Measurements from ENCODE around the gene MAP3K9.

Gene MAP3K9

DNA sequence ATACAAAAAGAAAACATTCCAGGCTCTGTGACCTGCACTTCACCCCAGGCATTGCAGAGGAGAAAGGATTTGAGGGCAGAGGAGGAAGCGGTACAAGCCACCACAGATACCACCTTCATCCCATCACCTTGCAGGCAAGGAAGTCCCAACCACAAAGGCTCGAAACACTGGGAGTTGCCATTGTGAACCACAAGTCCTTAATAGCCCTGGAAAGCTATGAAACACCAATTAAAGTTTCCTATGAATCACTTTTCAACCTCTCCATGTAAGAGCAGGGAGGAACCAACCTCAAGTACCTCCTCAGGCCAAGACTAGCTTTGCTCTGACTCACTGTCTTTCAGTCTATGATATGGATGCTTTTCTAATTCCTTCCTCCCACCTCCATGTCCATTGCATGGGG lies 27.0 kb downstream of the MAP3K9 start:
- no peak for DNase-seq

DNA sequence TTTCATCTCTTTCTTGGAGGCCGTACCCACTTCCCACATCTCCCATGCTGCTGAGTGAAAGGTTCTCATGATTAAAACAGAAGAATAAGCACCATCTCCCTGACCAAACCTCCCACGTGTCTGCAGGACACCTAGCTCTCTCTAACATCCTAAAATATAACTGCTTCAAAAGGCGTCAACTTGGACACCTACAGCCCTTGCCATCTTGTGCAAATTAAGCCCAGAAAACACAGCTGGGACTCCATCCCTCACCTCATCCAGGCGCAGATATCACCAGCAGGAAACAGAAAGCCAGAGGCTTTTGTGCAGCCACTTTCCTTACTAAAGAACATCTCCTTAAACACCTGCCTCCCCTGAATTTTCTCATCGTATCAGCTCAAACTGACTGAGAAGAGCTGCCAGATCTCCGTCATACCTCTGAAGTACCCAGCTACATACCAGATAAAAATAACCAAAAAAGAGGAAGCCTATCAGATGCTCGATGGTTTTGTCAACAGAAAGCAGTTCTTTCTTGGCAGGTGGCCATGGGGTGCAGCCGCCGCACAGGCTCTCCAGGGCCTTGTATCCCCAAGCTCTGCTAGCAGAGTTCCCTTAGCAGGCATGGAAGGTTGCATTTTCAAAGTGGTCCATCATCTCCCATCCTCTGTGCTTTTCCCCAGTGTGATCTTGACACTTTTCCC lies 28.8 kb downstream of the MAP3K9 start:
- DNase-seq: no peak

DNA sequence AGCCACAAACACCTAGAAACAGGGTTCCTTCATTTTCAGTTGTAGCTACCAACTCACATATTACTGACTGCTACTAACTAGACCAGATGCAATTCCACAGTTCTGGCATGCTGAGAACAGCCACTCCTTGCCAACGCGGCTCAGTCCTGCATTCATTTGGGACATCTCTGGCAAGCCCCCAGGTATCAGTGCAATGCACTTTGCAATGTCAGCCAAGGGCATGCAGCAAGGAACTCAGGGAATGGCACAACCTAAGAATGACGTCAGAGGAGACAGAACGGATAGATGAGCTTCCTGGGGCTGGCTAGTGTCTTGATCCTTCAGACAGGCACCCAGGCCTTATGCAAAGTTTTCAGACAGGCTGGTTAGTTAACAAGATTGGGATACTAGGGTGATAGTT lies 29.6 kb downstream of the MAP3K9 start:
- DNase-seq: no peak

DNA sequence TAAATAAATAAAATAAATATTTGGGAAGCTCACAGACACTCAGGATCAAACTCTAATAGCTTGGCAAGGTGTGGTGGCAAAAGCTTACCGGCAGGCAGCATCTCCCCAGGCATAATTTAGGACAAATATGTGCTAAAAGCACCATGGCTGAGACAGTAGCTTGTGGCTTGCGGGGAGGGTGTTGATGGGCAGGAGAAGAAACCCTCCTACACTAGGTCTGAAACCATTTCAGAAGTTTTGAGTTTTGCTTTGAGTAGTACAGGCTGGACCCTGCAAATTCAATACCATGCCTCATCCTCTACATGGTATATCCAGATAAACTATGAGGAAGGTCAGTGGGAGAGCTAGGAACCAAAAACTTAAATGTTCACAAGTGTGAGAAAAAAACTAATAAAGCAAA lies 33.1 kb downstream of the MAP3K9 start:
- no peak for DNase-seq

DNA sequence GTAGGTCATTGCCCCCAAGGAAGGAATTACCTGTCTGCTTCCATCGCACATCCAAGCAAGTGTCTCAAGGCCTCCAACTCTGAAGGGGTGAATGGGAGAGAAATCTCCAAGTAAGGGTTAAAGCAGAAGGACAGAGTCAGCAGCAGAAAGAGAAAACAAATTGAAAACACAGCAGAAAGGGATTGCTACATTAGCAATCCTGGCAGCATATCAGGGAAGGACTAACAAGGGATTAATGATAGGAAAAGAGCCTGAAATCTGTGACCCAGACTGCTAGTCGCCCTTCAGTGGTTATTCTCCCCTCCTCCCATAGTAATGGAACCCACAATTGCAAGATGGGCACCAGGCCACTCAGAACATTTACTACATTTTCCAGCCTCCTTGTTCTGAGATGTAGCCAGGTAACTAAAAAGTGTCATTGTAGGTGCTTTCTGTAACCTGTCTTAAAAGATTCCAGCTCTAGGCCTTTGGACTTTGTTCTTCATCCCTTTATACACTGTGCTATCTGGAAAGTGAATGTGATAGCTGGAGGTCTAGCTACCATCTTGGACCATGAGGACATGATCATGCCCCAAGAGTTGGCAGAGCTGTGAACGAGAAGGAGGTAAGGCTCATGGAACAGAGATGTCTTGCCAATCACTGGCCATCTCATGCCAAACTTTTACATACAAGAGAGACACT lies 36.0 kb downstream of the MAP3K9 start:
- DNase-seq: no peak

DNA sequence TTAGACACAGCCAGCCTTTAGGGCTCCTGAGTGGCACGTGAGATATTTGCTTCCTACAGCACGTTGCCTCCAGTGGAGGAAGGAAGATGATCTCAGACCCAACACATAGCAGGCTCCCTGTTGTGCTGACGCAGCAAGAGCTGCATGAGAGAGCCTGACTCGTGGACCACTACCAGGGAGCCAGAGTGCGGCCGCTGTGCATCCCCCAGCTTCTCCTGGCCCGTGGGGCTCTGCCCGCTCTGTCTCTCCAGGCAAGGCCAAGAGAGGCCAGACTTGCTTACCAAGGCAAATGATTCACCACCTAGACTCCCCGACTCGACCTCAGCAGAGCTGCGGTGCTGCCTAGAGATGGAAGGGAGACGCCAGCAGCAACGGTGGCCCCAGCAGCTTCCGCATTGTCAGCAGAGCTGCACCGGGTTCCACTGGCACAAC lies 37.5 kb downstream of the MAP3K9 start:
- no peak for DNase-seq

DNA sequence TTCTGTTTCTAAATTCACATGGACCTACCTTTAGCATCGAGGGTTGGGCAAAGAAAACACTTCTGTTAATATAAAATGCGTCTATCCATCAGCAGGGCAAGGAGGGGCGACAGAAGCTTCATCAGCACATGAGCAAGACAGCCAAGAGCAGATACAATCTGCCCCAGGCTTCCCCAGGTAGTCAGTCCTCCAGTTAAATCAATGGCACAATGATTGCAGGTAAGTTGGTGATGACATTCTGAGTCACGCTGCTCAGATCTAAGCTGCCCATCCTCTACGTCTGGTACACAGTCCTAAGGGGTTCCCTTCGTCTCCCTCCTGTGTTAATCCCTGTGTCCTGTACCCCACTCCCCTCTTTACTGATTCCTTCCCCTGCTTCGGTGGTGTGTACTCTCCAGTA lies 38.8 kb downstream of the MAP3K9 start:
- DNase-seq: no peak

DNA sequence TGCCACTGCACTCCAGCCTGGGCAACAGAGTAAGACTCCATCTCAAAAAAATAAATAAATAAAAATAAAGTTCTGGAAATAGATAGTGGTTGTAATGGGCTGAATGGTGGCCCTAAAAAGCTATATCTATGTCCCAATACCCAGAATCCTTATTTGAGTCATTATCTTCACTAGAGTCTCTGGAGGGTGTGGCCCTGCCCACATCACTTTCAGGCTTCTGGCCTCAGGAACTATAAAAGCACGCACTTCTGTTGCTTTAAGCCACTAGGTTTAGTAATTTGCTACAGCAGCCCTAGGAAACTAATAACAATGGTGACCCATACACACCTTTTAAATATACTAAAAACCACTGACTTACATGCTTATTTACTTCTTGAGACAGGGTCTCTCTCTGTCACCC lies 49.9 kb downstream of the MAP3K9 start:
- DNase-seq: no peak

DNA sequence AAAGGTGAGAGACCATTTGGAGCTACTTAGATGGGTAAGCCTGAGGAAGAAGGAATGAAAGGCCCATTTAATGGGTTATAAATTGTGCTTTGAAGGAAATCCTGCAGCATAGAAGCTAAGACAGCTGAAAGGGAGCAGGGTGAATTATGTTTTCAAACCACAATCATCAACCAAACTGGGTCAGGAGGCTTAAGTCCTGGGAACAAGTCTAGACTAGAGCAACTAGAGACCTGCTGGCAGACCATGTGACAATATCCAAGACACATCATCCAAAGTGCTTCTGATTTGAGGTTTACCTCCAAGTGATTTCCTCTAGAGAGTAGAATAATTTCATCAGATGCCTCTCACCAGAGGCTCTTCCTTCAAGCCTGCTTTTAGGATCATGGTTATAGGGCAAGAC lies 53.7 kb downstream of the MAP3K9 start:
- DNase-seq: no peak

DNA sequence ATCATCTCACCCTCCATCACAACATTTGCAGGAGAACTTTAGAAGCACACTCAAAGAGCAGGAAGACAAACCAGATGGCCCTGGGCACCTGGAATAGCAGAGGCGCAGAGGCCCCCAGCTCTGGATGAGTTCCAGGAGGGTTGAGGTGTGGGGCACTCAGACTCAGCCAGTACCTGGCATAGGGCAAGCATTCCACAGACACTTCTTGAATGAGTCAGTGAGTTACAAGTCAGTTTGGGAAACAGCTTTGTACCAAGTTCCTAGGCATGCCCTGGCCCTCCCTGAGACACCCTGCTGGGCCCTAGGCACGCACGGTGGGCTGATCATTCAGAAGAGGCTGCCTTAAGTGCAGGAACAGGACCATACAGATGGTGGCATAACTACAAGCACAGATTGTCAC lies 54.3 kb downstream of the MAP3K9 start:
- DNase-seq: no peak

DNA sequence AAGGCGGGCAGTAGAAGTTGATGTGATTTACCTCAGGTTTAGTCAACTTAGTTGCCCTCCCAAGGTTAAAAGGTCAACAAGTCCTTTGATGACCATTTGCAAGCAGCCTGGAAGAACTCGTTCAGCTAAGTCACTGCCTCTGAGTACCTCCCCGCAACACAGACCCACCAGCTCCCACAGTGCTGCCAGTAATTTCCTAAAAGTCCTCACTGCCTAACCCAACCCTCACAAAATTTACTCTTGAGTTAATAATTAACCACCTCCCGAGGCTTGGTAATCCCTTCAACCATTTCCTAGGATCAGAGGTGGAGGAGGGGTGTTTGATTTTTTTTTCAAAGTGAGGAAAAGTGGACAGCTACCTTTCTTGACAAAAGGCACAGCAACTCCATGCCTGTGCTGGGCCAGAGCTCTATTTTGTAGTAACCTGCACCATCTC lies 55.8 kb downstream of the MAP3K9 start:
- DNase-seq: no peak

DNA sequence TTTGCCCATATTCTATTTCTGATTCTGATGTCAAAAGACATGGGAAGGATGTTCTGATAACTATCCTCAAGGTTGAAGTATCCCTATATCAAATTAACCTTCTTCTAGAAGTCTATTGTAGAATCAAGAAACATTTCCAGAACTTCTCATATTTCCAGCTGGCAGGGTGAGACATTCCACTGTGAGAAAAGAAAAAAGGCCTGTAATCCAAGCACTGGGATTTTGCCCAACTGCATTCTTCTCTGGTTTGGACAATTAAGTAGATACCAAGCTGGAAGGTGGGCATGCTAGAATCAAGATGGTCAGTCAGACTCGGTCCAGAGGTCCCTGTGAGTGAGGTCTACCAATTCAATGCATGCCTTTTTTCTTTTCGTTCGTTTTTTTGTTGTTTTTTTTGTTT lies 60.9 kb downstream of the MAP3K9 start:
- no peak for DNase-seq

DNA sequence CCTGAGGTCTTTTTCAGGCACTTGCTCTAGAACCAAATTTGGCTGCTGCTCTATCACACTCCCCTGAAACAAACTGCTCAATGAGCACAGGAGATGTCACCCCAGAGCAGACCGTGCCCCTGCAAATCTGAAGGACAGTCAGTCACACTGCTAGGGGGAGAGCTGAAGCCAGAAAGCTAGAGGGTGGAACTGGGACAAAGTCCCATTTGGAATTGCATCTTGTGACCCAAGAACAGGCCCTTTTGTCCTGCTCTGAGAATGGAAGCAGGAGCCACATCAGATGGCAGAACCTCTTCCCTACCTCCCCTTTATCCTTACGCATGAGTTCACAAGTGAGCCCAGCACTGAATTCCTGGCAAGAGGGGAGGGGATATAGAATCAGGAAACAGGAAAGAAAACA lies 64.7 kb downstream of the MAP3K9 start:
- DNase-seq: no peak

DNA sequence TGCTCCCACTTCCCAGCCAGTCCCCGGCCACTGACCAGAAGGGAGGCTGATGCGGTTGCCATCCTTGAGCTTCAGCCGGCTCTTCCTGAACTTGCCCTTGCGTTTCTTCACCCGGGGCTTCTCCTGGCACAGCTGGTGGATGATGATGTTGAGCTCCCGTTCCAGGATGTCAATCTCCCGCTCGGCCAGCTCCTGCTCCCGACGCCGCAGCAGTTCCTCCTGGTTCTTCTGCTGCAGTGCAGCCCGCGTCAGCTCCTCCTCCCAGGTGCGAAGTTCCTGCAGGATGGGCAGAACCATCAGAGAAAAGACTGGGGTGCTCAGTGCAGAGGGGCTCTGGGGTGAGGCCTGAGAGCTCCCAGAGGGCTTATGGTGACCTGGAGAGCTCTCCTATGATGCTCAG lies 67.0 kb downstream of the MAP3K9 start:
- no peak for DNase-seq

DNA sequence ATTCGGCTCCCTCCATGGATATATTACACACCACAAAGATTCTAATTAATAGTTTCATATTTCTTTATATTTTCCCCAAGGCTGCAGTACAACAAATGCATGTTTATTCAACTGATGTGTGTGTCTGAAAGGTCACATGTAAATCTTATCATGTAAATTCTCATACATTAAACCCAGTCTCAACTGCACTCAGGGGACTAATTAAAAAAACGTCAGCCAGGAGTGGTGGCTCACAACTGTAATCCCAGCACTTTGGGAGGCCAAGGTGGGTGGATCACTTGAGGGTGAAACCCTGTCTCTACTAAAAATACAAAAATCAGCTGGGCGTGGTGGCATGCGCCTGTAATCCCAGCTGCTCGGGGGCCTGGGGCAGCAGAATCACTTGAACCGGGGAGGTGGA lies 67.8 kb downstream of the MAP3K9 start:
- no peak for DNase-seq

DNA sequence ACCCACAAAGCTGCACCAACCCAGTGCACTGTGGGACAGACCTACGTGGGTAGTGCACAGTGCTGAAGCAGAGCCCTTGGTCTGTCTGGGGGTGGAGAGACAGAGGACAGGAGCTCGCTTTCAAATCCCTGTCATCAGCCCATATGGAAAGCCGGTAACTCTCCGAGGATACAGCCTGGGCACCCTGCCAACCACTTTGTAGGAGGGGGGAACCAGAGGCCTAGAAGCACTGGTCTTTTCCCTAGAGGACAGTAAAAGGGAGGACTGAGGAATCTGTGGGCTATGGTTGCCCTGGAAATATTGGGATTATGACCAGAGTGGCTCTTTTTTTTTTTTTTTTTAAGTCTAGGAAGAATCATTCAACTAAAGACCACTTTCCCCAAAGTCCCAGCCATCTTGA lies 74.3 kb downstream of the MAP3K9 start:
- DNase-seq: no peak

DNA sequence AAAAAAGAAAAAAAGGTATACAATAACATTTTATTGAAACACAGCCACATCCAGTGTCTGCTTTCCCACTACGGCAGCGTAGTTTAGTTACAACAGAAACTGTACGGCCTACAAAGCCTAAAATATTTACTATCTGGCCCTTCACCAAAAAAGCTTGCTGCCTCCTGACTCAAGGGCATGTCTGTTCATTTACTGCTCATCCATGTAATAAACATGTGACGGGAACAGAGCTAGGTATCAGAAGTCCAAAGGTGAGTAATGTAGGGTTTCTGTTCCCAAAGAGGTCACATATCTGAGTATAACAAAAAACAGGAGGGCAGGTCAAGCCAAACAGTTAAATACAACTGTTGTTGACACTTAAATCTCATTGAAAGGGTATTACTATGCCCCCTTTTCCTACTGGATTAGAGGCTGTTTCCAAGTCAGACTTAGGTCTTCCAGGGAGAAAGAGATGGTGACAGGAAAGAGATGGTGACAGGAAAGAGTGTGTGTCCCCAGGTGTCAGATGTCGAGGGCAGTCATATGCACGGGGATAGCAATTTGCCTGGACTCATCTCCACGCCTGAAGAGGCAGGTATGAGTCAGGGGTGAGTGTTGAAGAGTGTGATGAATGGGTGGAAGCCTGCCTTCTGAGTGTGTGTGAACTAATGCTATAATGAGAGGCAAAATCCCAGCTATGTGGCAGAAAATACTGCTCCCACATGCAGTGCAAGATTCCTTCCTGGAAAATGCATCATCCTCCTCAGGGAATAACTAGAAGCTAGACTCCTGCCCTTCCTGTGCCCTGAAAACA lies 77.7 kb downstream of the MAP3K9 start:
- DNase-seq: no peak

DNA sequence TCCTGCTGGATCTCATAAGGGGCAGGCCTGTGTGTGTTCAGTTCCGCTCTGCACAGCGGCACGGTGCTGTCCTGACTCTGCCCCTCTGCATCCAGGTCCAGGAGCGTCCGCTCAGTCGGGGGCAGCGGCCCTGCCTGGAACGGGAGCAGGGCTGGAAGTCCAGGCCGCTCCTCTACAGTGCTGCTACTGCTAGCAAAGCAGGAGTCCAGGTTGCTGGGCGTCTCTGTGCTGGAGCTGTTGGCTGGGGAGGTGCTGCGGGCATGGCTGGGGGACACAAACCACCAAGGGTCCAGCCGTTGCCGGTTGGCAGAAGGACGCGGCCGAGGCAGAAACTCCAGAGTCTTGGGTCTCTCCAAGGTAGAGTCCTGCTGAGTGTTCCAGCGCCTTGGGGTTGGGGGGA lies 78.9 kb downstream of the MAP3K9 start:
- no peak for DNase-seq

DNA sequence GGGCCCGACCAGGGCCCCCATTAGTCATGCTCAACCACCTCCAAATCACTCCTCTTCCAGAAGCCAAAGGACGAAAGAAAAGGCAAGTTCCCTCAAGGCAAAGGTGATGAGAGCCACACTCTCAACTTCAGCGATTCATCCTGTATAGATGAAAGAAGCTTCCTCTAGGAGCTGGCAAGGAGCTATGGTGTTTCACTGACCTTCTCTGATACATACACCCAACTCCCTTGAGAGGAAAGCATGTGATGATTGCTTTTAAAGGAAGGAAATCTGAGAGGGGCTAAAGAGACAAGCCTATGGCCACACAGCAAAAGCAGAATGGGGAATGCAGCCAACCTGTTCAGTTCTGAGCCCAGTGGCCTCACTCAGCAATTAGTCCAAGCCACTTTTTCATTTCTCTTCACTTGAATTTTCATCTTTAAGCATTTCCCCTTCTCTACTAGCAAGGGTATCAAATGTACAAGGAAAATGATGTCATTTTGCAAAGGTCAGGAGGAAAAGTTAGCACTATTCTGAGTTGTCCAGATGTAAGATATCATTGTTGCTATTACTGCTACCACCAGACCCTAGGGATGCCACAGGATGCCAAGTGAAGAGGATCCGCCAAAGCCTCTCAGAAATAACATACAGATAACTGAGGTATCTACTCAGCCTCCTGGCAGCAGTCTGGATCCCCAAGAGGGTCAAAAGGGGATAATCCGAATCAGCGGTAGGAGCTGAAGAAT lies 82.5 kb downstream of the MAP3K9 start:
- no peak for DNase-seq

DNA sequence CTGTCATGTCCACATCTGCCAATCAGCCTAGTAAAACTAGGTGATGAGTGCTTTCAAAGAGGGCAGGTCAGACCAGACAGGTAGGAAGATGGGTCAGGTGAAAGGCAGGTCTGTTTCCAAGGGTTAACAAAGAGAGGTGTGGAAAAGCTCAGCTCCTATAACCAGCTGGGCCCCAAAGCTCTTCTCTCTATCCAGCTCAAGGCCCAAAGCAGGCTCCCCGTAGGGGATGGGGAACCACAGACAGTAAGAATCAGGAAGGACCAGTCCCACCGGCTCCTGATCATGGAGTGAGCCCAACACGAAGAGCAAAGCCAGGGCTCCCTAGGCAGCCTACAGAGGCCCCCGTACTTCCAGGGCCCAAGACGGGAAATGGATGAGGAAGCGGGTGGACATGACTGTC lies 84.4 kb downstream of the MAP3K9 start:
- DNase-seq: no peak

DNA sequence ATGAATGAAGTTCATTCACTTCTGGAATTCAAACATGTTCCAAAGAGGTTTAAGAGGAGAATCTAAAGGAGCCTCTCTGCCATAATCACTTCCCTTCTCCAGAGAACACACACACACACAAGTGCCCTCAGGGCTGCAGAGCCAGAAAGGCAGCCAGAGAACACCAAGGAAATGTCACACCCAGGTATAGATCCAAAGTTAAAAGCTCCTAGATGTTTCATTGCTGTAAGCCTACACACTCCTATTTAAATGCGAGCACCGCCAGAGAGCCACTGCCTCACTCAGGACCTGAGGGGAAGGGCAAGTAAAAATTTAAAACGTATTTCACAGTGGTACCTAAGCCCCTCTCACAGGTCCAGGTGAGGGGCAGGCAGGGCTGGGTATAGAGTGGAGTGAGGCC lies 85.2 kb downstream of the MAP3K9 start:
- no peak for DNase-seq

DNA sequence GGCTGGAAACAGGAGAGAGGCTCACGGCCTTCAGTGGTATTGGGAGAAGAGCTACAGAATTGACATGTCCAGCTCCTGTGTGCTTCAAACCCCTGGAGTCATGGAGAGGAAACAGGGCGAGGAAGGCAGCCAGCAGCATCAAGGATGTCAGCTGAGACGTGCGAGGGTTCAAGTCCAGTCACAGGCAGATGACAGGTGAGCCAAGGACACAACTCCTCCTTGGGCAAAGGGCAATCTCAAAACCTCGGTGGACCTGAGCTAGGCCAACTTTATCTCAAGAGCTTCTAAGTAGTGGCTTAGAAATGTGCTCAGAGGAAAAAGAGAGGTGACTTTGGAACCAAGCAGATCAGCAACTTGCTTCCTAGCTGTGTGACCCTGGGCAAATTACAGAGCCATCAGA lies 86.0 kb downstream of the MAP3K9 start:
- DNase-seq: no peak

DNA sequence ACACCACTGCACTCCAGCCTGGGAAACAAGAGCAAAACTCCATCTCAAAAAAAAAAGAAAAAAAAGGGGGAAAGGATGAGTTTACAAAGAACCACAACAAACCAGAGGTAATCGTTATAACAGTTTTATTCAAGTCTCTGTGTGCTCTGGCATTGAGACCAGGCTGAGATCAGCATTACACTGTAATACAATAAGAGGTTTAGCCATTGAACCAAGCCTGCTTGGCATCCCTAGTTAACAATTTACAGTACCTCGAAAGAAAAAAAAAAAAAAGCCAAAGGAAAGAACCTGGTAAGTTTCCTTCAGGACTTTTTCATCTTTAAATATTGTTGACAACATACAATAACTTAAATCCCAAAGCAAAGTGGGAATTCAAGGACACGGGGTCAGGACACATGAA lies 86.9 kb downstream of the MAP3K9 start:
- DNase-seq: no peak

Measured in GOT3 (cell line).